Measurements from ENCODE around the gene BUB1. TPM values are rescaled to one million over a fixed set of nuclear protein-coding genes. Genes with fewer than 3 reads are reported as not detected.

BUB1 gene
- total RNA-seq, 1 donor from 2014 or later: 68.4 TPM

DNA sequence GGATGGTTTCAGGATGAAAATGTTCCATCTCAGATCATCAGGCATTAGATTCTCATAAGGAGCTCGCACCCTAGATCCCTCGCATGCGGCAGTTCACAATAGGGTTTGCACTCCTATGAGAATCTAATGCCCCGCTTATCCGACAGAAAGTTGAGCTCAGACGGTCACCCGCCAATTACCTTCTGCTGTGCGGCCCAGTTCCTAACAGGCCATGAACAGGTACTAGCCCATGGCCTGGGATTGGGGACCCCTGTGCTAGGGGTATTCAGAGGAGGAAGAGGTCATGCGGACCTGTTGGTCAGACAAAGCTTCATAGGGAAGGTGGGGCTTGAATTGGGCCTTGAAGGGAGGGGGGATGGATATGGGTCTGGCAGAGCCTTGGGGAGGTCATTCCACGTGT is 4.4 kb upstream of the BUB1 start:
- Mint-ChIP-seq H3K9me3 (peaks cover 5% of the 10 kb centered on the region), H3K27ac (no peak overlapping the region), H3K36me3 (ENCODE audit: low read depth) (no peaks in the 10 kb centered on the region), H3K4me1 (ENCODE audit: low read depth) (peaks cover 13% of the 10 kb centered on the region), H3K4me3 (ENCODE audit: low read depth) (no peak overlapping the region), H3K27me3 (ENCODE audit: low read depth) (peaks cover 16% of the 10 kb centered on the region)
- DNase-seq (ENCODE audit: low spot score): no peak
- intact Hi-C loops (cut with micrococcal nuclease): no loop called here

DNA sequence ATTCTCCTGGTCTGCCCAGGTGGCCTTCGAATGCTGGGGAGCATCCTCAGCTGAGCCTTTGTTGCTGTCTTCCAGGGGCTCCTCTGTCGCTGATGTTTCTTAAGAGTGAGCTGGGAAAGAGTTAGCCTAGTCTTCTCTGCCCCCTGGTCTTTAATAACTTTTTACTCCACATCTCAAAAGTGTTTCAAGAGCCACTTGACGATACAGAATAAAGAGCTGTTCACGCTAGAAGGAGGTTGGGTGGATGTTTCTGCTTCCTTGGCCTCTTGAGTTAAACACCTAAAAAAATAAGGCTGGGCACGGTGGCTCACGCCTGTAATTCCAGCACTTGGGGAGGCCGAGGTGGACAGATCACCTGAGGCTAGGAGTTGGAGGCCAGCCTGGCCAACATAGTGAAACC is 2.8 kb upstream of the BUB1 start:
- Mint-ChIP-seq H3K4me1 (ENCODE audit: low read depth) (peaks cover 23% of the 10 kb centered on the region), H3K9me3 (no peaks in the 10 kb centered on the region), H3K27ac (no peak overlapping the region), H3K27me3 (ENCODE audit: low read depth) (peaks cover 12% of the 10 kb centered on the region), H3K4me3 (ENCODE audit: low read depth) (no peak overlapping the region), H3K36me3 (ENCODE audit: low read depth) (peaks cover 11% of the 10 kb centered on the region)
- no peak for DNase-seq (ENCODE audit: low spot score)
- intact Hi-C loops (cut with micrococcal nuclease): no loop called here

DNA sequence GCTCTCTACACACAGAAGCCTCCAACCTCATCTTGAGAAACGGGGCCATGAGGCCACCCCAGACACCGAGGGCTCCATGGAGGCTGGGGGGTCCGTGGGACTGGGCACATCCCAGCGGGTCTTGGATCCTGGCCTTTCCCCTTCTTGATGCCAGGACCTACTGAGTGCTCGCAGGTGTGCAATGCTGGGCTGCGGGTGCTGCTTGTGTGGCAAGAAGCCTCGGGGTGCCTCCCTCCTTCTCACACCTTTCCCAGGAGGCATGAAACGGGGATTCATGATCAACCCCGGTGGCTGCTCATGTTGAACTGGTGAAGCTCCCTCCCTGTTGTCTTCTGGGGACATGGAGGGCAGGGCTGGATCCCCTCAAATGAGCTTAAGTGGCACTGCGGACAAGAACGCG is 2.0 kb upstream of the BUB1 start:
- intact Hi-C loops (cut with micrococcal nuclease): loop anchor here (2.0 to 5.0 kb wide), 2 partner anchors 33 to 187 kb away; no protein-coding TSS in a partner anchor
- Mint-ChIP-seq H3K9me3 (no peaks in the 10 kb centered on the region), H3K27me3 (ENCODE audit: low read depth) (peaks cover 6% of the 10 kb centered on the region), H3K27ac (peak overlapping the region; percentile 12), H3K36me3 (ENCODE audit: low read depth) (peaks cover 17% of the 10 kb centered on the region), H3K4me1 (ENCODE audit: low read depth) (peaks cover 29% of the 10 kb centered on the region), H3K4me3 (ENCODE audit: low read depth) (peak overlapping the region; percentile 40)
- no peak for DNase-seq (ENCODE audit: low spot score)

DNA sequence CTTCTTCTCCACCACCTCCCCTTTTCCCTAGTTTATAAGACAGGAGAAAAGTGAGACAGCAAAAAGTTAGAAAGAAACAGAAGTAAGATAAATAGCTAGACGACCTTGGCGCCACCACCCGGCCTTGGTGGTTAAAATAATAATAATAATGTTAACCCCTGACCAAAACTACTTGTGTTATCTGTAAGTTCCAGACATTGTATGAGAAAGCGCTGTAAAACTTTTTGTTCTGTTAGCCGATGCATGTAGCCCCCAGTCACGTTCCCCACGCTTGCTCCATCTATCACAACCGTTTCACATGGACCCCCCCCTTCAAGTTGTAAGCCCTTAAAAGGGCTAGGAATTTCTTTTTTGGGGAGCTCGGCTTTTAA is 1.5 kb upstream of the BUB1 start:
- Mint-ChIP-seq H3K36me3 (ENCODE audit: low read depth) (peaks cover 21% of the 10 kb centered on the region), H3K27me3 (ENCODE audit: low read depth) (peaks cover 6% of the 10 kb centered on the region), H3K27ac (peak overlapping the region; percentile 12), H3K4me1 (ENCODE audit: low read depth) (peaks cover 33% of the 10 kb centered on the region), H3K9me3 (no peaks in the 10 kb centered on the region), H3K4me3 (ENCODE audit: low read depth) (peak overlapping the region; percentile 86)
- intact Hi-C loops (cut with micrococcal nuclease): loop anchor here (2.0 to 5.0 kb wide), 2 partner anchors 33 to 188 kb away; no protein-coding TSS in a partner anchor
- DNase-seq (ENCODE audit: low spot score): no peak

DNA sequence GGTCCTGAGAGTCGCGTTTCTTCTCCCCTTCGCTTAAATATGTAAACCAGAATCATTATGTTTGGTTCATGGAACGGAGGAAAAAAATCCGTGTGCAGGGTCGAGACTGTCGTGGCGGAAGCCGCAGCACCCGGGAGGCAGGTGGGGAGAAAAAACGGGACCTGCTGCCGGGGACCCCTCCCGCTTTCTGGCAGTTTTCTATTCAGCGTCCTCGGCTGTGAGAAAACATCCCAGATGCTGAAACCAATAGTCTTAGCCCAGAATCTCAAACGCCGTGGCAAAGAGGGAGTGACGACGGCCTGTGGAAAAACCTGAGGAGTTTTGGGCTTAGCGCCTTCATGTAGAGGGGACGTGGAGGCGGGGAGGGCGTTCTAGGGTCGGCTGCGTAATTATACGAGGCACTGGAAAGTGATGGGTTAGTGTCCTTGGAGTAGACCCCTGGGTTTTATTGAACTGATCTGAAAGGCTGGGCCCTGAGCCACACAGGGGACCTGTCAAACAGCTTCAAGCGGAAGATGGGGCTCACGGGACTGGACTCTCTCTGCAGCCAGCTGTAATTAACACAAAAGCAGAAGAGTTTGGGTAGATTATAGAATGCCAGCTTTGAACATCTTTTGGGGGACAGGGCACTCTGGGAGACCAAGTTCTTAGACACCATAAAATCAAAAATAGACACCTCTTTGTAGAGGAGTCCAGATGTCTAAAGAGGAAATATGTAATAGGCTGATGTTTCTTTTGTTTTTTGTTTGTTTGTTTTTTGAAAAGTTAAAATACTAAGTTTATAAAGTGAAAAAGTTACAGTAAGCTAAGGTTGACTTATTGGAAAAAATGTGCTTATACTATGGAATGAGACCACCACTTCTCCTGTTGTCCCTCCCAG is 834 bp upstream of the BUB1 start:
- DNase-seq (ENCODE audit: low spot score): peak; percentile 22
- Mint-ChIP-seq H3K4me3 (ENCODE audit: low read depth) (peak overlapping the region; percentile 86), H3K27me3 (ENCODE audit: low read depth) (peaks cover 2% of the 10 kb centered on the region), H3K4me1 (ENCODE audit: low read depth) (peaks cover 31% of the 10 kb centered on the region), H3K27ac (peak overlapping the region; percentile 90), H3K9me3 (no peaks in the 10 kb centered on the region), H3K36me3 (ENCODE audit: low read depth) (peaks cover 25% of the 10 kb centered on the region)
- intact Hi-C loops (cut with micrococcal nuclease): loop anchor here (1.0 to 5.0 kb wide), 3 partner anchors 34 to 189 kb away; no protein-coding TSS in a partner anchor

DNA sequence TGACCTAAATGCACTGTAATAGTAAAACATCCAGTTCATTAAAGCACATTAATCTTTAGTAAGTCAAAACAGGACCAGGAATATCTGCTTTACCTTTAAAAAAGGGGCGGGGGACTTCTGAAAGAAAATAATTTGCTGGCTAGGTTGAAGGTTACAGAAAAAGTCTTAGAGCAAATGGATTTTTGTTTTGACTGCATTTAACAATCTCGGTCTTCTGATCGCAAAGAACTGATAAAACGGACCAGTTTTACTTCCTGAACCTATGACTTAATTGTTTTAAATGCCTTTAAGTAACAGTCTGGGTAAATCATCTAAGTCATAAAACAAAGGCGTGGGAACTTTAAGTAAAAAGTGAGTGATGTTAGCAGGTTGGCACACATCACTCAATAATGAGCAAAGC is 783 bp downstream of the BUB1 start:
- no peak for DNase-seq (ENCODE audit: low spot score)
- peak overlapping the region; percentile 90 for H3K27ac Mint-ChIP-seq
- H3K4me3 Mint-ChIP-seq (ENCODE audit: low read depth): peak overlapping the region; percentile 86
- no peaks in the 10 kb centered on the region for H3K9me3 Mint-ChIP-seq
- peaks cover 2% of the 10 kb centered on the region for H3K27me3 Mint-ChIP-seq (ENCODE audit: low read depth)
- intact Hi-C loops (cut with micrococcal nuclease): loop anchor here (5.0 kb wide), 1 partner anchor 190 kb away; no protein-coding TSS in a partner anchor
- H3K4me1 Mint-ChIP-seq (ENCODE audit: low read depth): peaks cover 35% of the 10 kb centered on the region
- H3K36me3 Mint-ChIP-seq (ENCODE audit: low read depth): peaks cover 37% of the 10 kb centered on the region

DNA sequence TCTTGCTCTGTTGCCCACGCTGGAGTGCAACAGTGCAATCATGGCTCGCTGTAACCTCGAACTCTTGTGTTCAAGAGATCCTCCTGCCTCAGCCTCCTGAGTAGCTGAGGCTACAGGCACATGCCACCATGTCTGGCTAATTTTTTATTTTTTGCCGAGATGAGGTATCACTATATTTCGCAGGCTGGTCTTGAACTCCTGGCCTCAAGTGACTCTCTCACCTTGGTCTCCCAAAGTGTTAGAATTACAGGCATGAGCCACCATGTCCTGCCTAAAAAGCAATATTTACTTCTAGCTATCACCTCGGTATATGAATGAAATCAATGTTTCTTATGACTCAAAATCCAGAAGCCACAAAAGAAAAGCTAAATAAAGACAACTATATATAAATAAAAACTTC is 2.2 kb downstream of the BUB1 start:
- Mint-ChIP-seq H3K36me3 (ENCODE audit: low read depth) (peaks cover 46% of the 10 kb centered on the region), H3K4me1 (ENCODE audit: low read depth) (peaks cover 38% of the 10 kb centered on the region), H3K4me3 (ENCODE audit: low read depth) (peak overlapping the region; percentile 79), H3K27me3 (ENCODE audit: low read depth) (no peaks in the 10 kb centered on the region), H3K9me3 (no peaks in the 10 kb centered on the region), H3K27ac (peak overlapping the region; percentile 68)
- intact Hi-C loops (cut with micrococcal nuclease): loop anchor here (2.0 to 5.0 kb wide), 2 partner anchors 17 to 192 kb away; no protein-coding TSS in a partner anchor
- DNase-seq (ENCODE audit: low spot score): no peak

DNA sequence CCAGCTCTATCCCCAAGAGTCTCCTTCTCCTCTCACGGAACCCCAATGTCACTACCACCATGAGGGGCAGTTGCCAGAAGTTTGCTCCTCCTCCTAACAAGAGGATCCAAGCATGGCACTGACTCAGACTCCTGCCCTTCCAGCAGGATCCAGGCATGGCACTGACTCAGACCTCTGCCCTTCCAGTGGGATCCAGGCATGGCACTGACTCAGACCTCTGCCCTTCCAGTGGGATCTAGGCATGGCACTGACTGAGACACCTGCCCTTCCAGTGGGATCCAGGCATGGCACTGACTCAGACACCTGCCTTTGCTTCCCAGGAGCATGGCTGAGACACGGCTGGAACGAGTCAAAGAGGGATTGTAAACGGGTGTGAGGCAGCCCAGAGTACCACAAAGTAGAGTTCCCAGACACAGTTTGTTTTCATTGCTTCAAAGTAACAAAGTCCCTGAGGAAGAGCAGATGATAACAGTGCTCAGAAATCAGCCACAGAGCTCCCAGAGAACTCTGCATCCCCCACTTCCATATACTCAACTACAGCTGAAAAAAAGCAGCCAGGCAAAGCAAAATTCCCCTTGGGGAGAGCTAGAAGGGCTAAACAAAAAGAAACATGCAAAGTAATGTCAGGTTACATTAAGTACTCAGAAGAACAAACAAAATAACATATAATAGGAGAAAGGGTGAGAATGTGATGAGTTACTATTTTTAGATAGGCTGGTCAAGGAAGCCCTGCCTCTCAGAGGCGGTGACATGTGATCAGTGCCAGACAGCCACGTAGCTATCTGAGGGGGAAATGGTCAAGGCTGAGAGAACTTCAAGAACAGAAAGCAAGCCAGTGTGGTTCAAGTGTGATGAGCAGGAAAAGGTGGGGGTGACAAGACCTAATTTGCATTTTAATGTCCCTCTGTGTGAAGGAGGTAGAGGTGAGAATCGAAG is 3.0 kb downstream of the BUB1 start:
- Mint-ChIP-seq H3K9me3 (no peaks in the 10 kb centered on the region), H3K27ac (peak overlapping the region; percentile 76), H3K4me3 (ENCODE audit: low read depth) (peak overlapping the region; percentile 71), H3K36me3 (ENCODE audit: low read depth) (peaks cover 47% of the 10 kb centered on the region), H3K4me1 (ENCODE audit: low read depth) (peaks cover 38% of the 10 kb centered on the region), H3K27me3 (ENCODE audit: low read depth) (no peaks in the 10 kb centered on the region)
- DNase-seq (ENCODE audit: low spot score): no peak
- intact Hi-C loops (cut with micrococcal nuclease): loop anchor here (2.0 to 5.0 kb wide), 2 partner anchors 16 to 192 kb away; no protein-coding TSS in a partner anchor

DNA sequence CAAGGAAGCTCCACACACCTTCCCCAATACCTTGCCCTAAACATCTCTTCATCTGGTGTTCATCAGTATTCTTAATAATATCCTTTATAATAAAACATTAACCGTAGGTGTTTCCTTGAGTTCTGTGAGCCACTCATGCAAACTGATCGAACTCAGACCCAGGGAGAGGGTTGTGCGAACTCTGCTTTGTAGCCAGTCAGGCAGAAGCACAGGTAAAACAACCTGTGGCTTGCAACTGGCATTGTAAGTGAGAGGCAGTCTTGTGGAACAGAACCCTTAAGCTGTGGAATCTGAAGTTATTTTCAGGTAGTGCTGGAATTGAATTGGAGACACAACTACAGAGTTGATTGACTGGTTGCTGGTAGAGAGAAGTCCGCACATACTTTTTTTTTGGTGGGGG is 4.7 kb downstream of the BUB1 start:
- intact Hi-C loops (cut with micrococcal nuclease): no loop called here
- Mint-ChIP-seq H3K36me3 (ENCODE audit: low read depth) (peaks cover 61% of the 10 kb centered on the region), H3K27me3 (ENCODE audit: low read depth) (no peaks in the 10 kb centered on the region), H3K4me1 (ENCODE audit: low read depth) (peaks cover 37% of the 10 kb centered on the region), H3K9me3 (no peaks in the 10 kb centered on the region), H3K27ac (no peak overlapping the region), H3K4me3 (ENCODE audit: low read depth) (no peak overlapping the region)
- no peak for DNase-seq (ENCODE audit: low spot score)

DNA sequence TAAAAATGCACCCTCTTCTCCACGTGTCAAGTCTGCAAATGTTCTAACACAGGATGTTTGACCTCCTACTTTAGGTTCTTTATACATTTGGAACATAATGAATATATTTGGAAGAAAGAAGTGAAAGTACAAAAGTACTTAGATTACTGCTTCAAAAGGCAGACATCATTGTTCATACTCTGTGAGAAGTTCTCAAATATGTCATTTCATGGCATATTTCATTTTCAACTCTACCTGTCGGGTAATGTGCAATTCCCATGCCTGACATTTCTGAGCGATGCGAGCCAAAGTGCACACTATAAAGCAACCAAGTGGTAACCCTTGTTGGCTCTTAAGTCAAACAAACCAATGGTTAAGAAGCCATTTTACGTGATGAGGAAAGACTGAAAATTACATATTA is 7.0 kb downstream of the BUB1 start:
- no peak overlapping the region for H3K27ac Mint-ChIP-seq
- intact Hi-C loops (cut with micrococcal nuclease): no loop called here
- H3K36me3 Mint-ChIP-seq (ENCODE audit: low read depth): peaks cover 69% of the 10 kb centered on the region

DNA sequence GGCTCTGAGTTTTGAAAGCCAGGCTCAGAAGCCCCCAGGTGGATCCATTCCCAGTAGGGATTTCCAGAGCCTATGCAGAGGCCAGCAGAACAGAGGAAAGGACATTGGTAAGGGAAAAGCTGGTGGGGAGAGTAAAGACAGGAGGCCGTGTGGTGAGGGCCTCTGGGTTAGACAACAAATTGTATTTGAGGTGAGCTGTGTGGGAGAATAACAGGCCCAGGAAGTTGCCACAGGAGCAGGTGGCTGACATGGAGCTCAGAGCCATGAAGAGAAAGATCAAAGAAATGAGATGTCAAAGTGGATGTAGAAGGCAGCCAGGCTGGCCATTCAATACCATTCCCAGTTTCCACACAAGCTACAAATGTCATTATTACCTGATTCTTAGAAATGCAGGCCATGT is 8.8 kb downstream of the BUB1 start:
- Mint-ChIP-seq H3K9me3 (no peaks in the 10 kb centered on the region), H3K36me3 (ENCODE audit: low read depth) (peaks cover 72% of the 10 kb centered on the region), H3K4me3 (ENCODE audit: low read depth) (no peak overlapping the region), H3K27me3 (ENCODE audit: low read depth) (no peaks in the 10 kb centered on the region), H3K4me1 (ENCODE audit: low read depth) (peaks cover 30% of the 10 kb centered on the region), H3K27ac (peak overlapping the region; percentile 51)
- no peak for DNase-seq (ENCODE audit: low spot score)
- intact Hi-C loops (cut with micrococcal nuclease): no loop called here

More for the DNA sequence above, 7.0 kb downstream of the BUB1 start:
- no peak overlapping the region for H3K4me3 Mint-ChIP-seq (ENCODE audit: low read depth)
- no peaks in the 10 kb centered on the region for H3K27me3 Mint-ChIP-seq (ENCODE audit: low read depth)
- no peak for DNase-seq (ENCODE audit: low spot score)
- peaks cover 33% of the 10 kb centered on the region for H3K4me1 Mint-ChIP-seq (ENCODE audit: low read depth)
- no peaks in the 10 kb centered on the region for H3K9me3 Mint-ChIP-seq

DNA sequence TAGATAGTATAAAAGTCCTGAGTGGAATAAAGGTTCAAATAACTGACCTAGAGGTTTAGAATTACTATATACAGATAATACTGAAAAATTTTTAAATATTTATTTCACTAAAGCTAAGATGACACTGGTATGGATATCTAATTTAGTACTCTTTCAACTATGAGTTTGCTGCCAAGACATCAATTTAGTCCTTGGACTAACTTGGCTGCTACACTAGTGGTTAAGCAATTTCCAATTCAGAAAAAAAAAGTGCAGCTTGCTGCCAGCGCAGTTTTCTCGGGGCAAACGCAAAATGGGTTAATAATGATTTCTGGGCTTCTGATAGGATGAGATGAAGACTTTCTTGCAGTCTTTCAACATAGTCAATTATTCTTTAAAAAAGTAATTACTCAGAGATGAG is 10.8 kb downstream of the BUB1 start:
- H3K36me3 Mint-ChIP-seq (ENCODE audit: low read depth): peaks cover 68% of the 10 kb centered on the region

More for the DNA sequence above, 10.8 kb downstream of the BUB1 start:
- H3K9me3 Mint-ChIP-seq: no peaks in the 10 kb centered on the region
- no peak for DNase-seq (ENCODE audit: low spot score)
- no peak overlapping the region for H3K4me3 Mint-ChIP-seq (ENCODE audit: low read depth)
- H3K4me1 Mint-ChIP-seq (ENCODE audit: low read depth): peaks cover 28% of the 10 kb centered on the region
- H3K27me3 Mint-ChIP-seq (ENCODE audit: low read depth): no peaks in the 10 kb centered on the region
- no peak overlapping the region for H3K27ac Mint-ChIP-seq
- intact Hi-C loops (cut with micrococcal nuclease): no loop called here

Measured in activated T-helper 2 cell treated with anti-CD3 and anti-CD28 coated beads, Interferon-gamma antibody, Interleukin-2, Interleukin-4, amounts not matched to agents 10 μg/mL and 5 μg/mL and 100 μg/mL, durations not matched to agents 14 hours and 24 hours and 36 hours (primary cell).